ENCODE measurements around the gene DNAJA4. TPM values are rescaled to one million over a fixed set of nuclear protein-coding genes. Genes with fewer than 3 reads are reported as not detected.

DNAJA4 gene
- total and polyA plus RNA-seq, 2 of the 8 experiments (the other 6 are each of a cell fraction or from before 2014, with no cell fraction given): 3.6 to 6.2 TPM

DNA sequence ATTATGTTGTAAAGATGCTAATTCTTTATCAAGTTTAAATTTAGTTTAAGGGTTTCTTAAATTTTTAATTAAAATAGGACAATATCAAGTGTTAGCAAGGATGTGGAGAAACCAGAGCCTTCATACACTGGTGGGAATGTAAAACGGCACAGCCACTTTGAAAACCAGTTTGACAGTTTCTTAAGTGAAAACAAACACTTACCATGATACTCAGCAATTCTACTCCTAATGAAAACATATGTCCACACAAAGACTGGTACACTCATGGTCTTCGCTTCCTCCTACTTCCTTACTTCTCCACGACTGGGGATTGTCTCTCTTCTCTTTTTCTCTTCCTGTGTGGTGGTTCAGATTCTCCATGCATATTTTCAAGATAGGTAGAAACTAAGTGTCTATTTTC, 25.9 kb downstream of the DNAJA4 start:
- no peak for TF ChIP-seq NANOG (IDR thresholded peaks at IDR 0.05; ENCODE audit: insufficient read depth, low read depth, low read length, poor library complexity, severe bottlenecking)
- no peak for TF ChIP-seq POLR2A (IDR thresholded peaks at IDR 0.05; ENCODE audit: control extremely low read depth in 1 of 2, low read depth in 2 of 2, low read length in 2 of 2)
- TF ChIP-seq HDAC2 (IDR thresholded peaks at IDR 0.05; ENCODE audit: borderline replicate concordance in 1 of 2, low read depth in 2 of 2, low read length in 2 of 2): no peak
- TF ChIP-seq TAF7 (optimal IDR thresholded peaks at IDR 0.05; ENCODE audit: borderline replicate concordance, low read depth, low read length): no peak
- no peak for TF ChIP-seq SRF (IDR thresholded peaks at IDR 0.05; ENCODE audit: low read depth, low read length)
- no peak for TF ChIP-seq RFX5 (IDR thresholded peaks at IDR 0.05; ENCODE audit: borderline replicate concordance, low read depth, low read length)
- no peak for TF ChIP-seq HDAC6 (IDR thresholded peaks at IDR 0.05; ENCODE audit: low read depth, low read length)
- TF ChIP-seq JUN (IDR thresholded peaks at IDR 0.05; ENCODE audit: low read depth, low read length): no peak
- no peak for TF ChIP-seq JUND (IDR thresholded peaks at IDR 0.05; ENCODE audit: low read length)
- no peak overlapping the region for H3K56ac ChIP-seq (replicated peaks; ENCODE audit: insufficient read length, low read depth, low read length)
- no peaks in the 10 kb centered on the region for H3K23me2 ChIP-seq (ENCODE audit: low read depth, low read length)
- H4K8ac ChIP-seq (ENCODE audit: extremely low read depth, insufficient read depth, low read length): no peak overlapping the region
- no peak overlapping the region for H2BK12ac ChIP-seq (ENCODE audit: low read depth, low read length)
- no peak overlapping the region for H3K27ac ChIP-seq (ENCODE audit: low read depth, low read length)
- no peaks in the 10 kb centered on the region for H3K9me3 ChIP-seq (ENCODE audit: insufficient read depth in 2 of 2, low read depth in 1 of 2, low read length in 1 of 2)
- no peak overlapping the region for H3K9ac ChIP-seq (replicated peaks in 1 of 4; ENCODE audit: extremely low read depth in 1 of 4, low read depth in 3 of 4, low read length in 3 of 4)
- WGBS, 2 experiments (ENCODE audit: extremely low coverage in 1 of 2, insufficient coverage in 1 of 2, insufficient read length in 1 of 2, insufficient replicate concordance in 2 of 2, low coverage in 1 of 2, low lambda C conversion rate in 2 of 2, missing lambda C conversion rate in 1 of 2): 91% methylated on average over 3 of the region's 3 CpGs; no CpG with 5 or more reads in 1 of the 2 experiments
- H2BK15ac ChIP-seq (ENCODE audit: low read length): no peak overlapping the region
- peaks cover 0 to 13% (median 4%) of the 10 kb centered on the region in 4 experiments; a peak in 6 of 8 replicates for H3K36me3 ChIP-seq (ENCODE audit: control insufficient read depth in 2 of 4, insufficient read depth in 4 of 4, low read length in 3 of 4)
- no peaks in the 10 kb centered on the region for H3K4me1 ChIP-seq (replicated peaks in 1 of 4; ENCODE audit: control insufficient read depth in 3 of 4, insufficient read depth in 4 of 4, low read length in 3 of 4)
- H3K23ac ChIP-seq (ENCODE audit: insufficient read length): no peak overlapping the region
- H2BK5ac ChIP-seq (ENCODE audit: low read depth, low read length): no peak overlapping the region
- no peak overlapping the region for H2AK5ac ChIP-seq (ENCODE audit: low read depth, low read length)
- no peak overlapping the region for H2BK120ac ChIP-seq (replicated peaks; ENCODE audit: low read depth, low read length)
- ChIA-PET CTCF (ENCODE audit: partially characterized antibody) (interaction anchor here (1.2 to 1.5 kb wide), 2 partner anchors 46 to 95 kb away, joined by 3 to 4 read pairs; no protein-coding TSS in a partner anchor), POLR2A (ENCODE audit: partially characterized antibody) (no interaction called here)
- H3K14ac ChIP-seq (ENCODE audit: insufficient read length): no peak overlapping the region
- no peak for FAIRE-seq
- H2AFZ ChIP-seq (ENCODE audit: low read length): no peak overlapping the region
- DNase-seq (ENCODE audit: low read depth in 1 of 2, low spot score in 2 of 2): no peak
- no peak overlapping the region for H4K91ac ChIP-seq (replicated peaks; ENCODE audit: insufficient read length, low read length)
- no peak overlapping the region for H4K5ac ChIP-seq (ENCODE audit: insufficient read length, low read depth, low read length)
- H3K4ac ChIP-seq (replicated peaks; ENCODE audit: insufficient read length, low read depth, low read length): no peak overlapping the region
- H3K79me2 ChIP-seq (ENCODE audit: control insufficient read depth in 1 of 2, insufficient read depth in 2 of 2, low read length in 2 of 2): no peaks in the 10 kb centered on the region
- no peak overlapping the region for H2BK20ac ChIP-seq (ENCODE audit: low read length)
- no peaks in the 10 kb centered on the region for H3K27me3 ChIP-seq (replicated peaks in 1 of 4; ENCODE audit: control insufficient read depth in 3 of 4, extremely low read depth in 1 of 4, insufficient read depth in 3 of 4, low read length in 3 of 4)
- no peak overlapping the region for H3K4me2 ChIP-seq (ENCODE audit: insufficient read depth in 1 of 2, low read depth in 2 of 2, low read length in 2 of 2)
- no peaks in the 10 kb centered on the region for H4K20me1 ChIP-seq (replicated peaks in 1 of 2; ENCODE audit: control insufficient read depth in 1 of 2, insufficient read depth in 2 of 2, low read length in 2 of 2)
- no peaks in the 10 kb centered on the region for H3K79me1 ChIP-seq (ENCODE audit: low read depth, low read length)
- no peak overlapping the region for H3K18ac ChIP-seq (ENCODE audit: extremely low read depth, low read length)
- no peak overlapping the region for H3K4me3 ChIP-seq (ENCODE audit: extremely low read depth in 1 of 4, insufficient read depth in 2 of 4, low read depth in 3 of 4, low read length in 4 of 4)
